D341Med (cell line): ENCODE results near the gene BARX1.

Experiments used
- DNase-seq: peaks from one replicate; pipeline ENCODE4 v3.0.0; 2012; ENCODE audit warnings: low spot score

Gene BARX1

GRCh38 chr9:93917121-93917853 is 37.9 kb downstream of the BARX1 start:
- DNase-seq: no peak

DNA sequence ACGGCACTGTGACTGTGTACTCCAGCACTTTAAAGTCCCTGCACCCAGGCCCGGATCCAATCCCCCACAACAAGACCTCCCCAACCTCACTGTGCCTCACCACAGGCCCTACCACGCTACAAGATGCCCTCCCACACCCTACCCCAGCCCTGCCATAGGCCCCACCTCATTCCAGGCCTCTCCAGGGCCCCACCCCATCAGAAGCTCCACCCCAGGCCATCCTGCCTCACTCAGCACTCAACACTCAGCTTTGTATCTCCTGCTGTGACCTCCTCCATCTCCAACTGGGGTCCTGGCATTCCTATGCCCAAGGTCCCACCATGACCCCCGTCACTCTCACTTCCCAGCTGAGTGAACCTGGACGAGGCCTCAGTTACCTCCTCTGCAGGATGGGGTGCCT is 38.8 kb downstream of the BARX1 start:
- no peak for DNase-seq

- no peak for DNase-seq
These were observed 43.2 kb downstream of the BARX1 start for GRCh38 chr9:93911801-93912554.

GRCh38 chr9:93911136-93911745 is 43.9 kb downstream of the BARX1 start:
- no peak for DNase-seq

DNA sequence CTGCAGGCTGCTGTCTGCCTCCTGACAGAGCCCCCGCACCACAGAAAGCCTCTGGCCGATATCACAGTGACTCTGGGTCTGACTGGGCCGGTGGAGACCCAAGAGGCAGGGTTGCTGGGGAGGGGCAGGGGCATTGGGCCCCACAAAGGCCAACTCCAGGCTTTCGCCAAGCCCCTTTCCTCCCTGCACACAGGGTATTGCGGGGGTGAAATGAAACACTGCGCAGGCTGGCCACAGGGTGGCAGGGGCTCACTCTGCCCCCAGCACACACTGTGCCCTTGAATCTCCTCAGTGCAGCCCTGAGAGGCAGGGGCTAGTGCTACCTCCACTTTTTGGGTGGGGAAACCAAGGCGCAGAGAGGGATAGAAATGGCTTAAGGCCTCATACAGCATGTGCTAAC is 44.6 kb downstream of the BARX1 start:
- no peak for DNase-seq

GRCh38 chr9:93910196-93910595 is 45.0 kb downstream of the BARX1 start:
- DNase-seq: no peak

DNA sequence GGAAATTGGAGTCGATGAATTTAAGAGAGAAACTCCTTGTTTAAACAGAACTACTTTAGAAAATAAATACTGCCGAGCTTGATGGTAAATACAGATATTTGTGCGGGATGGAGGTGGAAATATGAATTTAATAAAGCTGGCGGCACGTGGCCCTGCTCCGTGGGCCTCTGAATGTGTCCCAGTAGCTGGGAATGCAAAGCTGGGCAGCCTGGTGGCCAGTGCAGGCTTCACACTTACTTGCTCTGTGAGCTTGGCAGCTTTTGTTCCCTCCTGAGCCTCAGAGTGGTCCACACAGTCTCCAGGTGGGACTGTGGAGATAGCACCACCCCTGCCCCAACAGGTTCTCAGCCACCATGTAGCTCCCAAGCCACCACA is 45.9 kb downstream of the BARX1 start:
- DNase-seq: no peak

- DNase-seq: no peak
These were observed 46.4 kb downstream of the BARX1 start for GRCh38 chr9:93908591-93909241.

GRCh38 chr9:93907551-93908199 is 47.5 kb downstream of the BARX1 start:
- no peak for DNase-seq

GRCh38 chr9:93906195-93906880 is 48.8 kb downstream of the BARX1 start:
- DNase-seq: no peak

DNA sequence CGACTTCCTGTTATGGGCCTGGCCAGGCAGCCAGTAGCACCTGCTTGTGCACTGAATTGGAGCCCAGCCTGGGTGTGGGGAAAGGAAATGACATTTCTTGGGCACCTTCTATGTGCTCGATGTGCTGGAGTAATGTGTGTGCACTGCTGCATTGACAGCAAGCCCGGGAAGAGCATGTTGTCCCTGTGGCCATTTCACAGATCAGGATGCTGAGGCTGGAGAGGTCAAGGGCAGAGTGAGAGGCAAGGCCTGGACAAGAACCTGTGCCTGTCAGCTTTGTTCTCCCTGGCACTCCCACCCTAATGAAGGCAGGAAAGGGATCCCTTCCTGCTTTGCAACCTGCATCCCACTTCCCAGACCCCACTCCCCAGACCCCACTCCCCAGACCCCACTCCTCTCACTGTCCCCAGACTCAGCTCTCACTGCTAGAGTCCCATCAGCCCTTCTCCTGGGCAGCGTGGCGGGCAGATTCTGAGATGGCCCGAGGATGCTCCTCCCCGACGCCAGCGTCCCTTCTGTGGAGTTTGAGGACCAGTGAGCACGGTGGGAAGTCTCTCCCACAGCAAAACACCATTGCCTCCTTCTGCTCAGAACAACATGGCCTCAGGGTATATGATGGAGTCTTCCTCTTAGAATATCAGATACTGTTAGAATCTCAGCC is 49.6 kb downstream of the BARX1 start:
- no peak for DNase-seq

- DNase-seq: no peak
These were observed 50.3 kb downstream of the BARX1 start for GRCh38 chr9:93904649-93905472.

DNA sequence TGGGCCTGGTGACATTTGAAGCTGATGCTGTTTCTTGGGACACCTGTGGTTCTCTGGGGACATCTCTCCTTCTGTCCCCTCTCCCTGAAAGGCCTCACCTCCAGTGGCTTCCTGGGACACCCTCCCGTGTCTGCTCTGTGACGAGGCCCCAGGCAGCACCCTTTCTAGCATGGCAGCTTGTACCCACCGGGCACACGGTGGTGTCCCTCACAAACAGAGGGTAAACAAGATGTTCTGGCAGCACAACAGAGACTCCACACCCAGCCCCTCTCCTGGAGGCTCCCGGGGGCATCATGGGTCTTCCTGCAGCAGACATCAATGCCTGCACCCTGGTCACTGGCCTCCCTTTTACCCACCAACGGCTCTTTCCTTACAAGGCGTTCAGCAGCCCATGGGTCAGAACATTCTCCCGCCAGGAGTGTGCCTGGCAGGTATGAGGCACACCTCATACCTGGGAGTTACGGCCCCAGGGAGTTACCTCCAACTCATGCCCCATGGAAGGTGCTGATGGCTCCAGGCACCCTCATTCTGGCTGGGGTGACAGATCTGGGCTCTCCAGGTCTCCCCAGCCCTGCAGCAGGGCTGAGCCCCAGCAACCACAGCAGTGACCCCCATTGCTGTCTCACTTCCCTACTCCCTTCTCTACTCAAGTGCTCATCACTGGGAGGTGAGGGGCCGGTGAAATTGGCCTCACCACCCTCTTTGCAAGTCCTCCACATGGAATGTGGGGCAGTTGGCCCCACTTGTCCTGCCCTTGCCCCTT is 51.1 kb downstream of the BARX1 start:
- DNase-seq: no peak

GRCh38 chr9:93902780-93903655 is 52.1 kb downstream of the BARX1 start:
- no peak for DNase-seq

- DNase-seq: no peak
These were observed 52.9 kb downstream of the BARX1 start for GRCh38 chr9:93902051-93902779.
